Adrenal gland (tissue), 5 donors: ENCODE measurements around the gene TGFB1I1.

Experiments used
- CTCF ChIP-seq, 6 experiments: fragments of 450-650 bp in 4 of 6; fragments of 200-600 bp in 2 of 6; sonication (generic) in 1 of 6; IDR thresholded peaks; 1 replicate in 5 of 6; 2 replicates in 1 of 6; pipeline versions ENCODE4 v1.5.1 to v1.8.0; 2016 to 2021; ENCODE audit warnings: antibody characterized with exemption in 6 of 6, mild to moderate bottlenecking in 2 of 6, moderate library complexity in 1 of 6
- POLR2A ChIP-seq, 2 donors: fragments of 450-650 bp; IDR thresholded peaks; one replicate each; pipeline ENCODE4 v1.6.1; 2017; ENCODE audit warnings: antibody characterized with exemption in 2 of 2, mild to moderate bottlenecking in 2 of 2, moderate library complexity in 1 of 2
- donor health status: DM: no; HTN: no; CAD: no.

GRCh38 chr16:31461201-31461920 lies 10.6 kb upstream of the TGFB1I1 start:
- TF ChIP-seq CTCF (IDR thresholded peaks at IDR 0.05) (no peak), POLR2A (IDR thresholded peaks at IDR 0.05) (no peak)
